Progenitor cell of endocrine pancreas (in vitro differentiated cells): ENCODE measurements around the gene HAVCR2. TPM values are rescaled to one million over a fixed set of nuclear protein-coding genes. Genes with fewer than 3 reads are reported as not detected.

Source experiments
- DNase-seq: peaks from one replicate; pipeline ENCODE4 v3.0.0; 2021; ENCODE audit warnings: low spot score; ENCODE audit not compliant: unreplicated experiment
- H3K27ac Mint-ChIP-seq: 2 replicates; pipeline ENCODE4 v1.8.0; 2021; ENCODE audit warnings: mild to moderate bottlenecking, moderate library complexity, mixed read lengths
- H3K27me3 Mint-ChIP-seq: 2 replicates; pipeline ENCODE4 v1.8.0; 2021; ENCODE audit warnings: mixed read lengths
- H3K36me3 Mint-ChIP-seq: 2 replicates; pipeline ENCODE4 v1.8.0; 2022; ENCODE audit warnings: mixed read lengths; ENCODE audit not compliant: insufficient read depth
- H3K4me1 Mint-ChIP-seq: 2 replicates; pipeline ENCODE4 v1.8.0; 2021; ENCODE audit warnings: low read depth, mixed read lengths
- H3K4me3 Mint-ChIP-seq: 2 replicates; pipeline ENCODE4 v1.8.0; 2021; ENCODE audit warnings: low read depth, mild to moderate bottlenecking, moderate library complexity, mixed read lengths
- H3K9me3 Mint-ChIP-seq: 2 replicates; pipeline ENCODE4 v1.8.0; 2021; ENCODE audit warnings: low read depth, mixed read lengths
- CTCF ChIP-seq: fragments of 200-600 bp; sonication (generic); IDR thresholded peaks from one replicate; pipeline ENCODE4 v1.5.0; 2021; ENCODE audit warnings: antibody characterized with exemption, mild to moderate bottlenecking; ENCODE audit not compliant: unreplicated experiment
- total RNA-seq: library from RNA; stranded (reverse); gene quantifications from 2 replicates; pipeline ENCODE4 v1.2.1, GENCODE V29; 2021

The HAVCR2 gene
- total RNA-seq, 1 donor from 2014 or later, result 0.17 TPM

- H3K4me3 Mint-ChIP-seq, result no peak overlapping the region
- no peak for TF ChIP-seq CTCF
- peak overlapping the region; percentile 41 for H3K27ac Mint-ChIP-seq
- no peak for DNase-seq
- peaks cover 26% of the 10 kb centered on the region for H3K4me1 Mint-ChIP-seq
- H3K36me3 Mint-ChIP-seq, result peaks cover 1% of the 10 kb centered on the region
- no peaks in the 10 kb centered on the region for H3K27me3 Mint-ChIP-seq
- no peaks in the 10 kb centered on the region for H3K9me3 Mint-ChIP-seq
Measured at GRCh38 chr5:157045601-157046000, 63.2 kb downstream of the HAVCR2 start.

DNA sequence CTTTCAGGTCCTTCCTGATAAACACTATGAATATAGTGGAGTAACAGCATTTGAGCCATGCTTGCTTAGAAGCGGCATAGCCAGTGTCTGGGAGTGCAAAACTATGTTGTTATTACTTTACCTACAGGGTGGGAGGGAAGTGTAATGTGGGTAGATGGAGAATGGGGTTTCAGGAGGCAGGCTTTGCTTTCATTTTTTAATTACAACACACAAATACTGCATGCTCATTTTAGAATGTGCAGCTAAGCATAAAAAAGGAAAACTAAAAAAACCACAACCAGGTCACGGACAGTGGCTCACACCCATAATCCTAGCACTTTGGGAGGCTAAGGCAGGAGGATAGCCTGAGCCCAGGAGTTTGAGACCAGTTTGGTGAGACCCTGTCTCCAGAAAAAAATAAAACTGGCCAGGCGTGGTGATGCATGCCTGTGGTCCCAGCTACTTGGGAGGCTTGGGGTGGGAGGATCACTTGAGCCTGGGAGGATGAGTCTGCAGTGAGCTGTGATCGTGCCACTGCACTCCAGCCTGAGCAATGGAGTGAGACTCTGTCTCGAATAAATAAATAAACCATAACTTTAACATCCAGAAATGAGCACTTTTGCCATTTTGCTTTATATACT, 70.2 kb downstream of the HAVCR2 start:
- Mint-ChIP-seq H3K9me3 (peaks cover 4% of the 10 kb centered on the region), H3K4me3 (no peak overlapping the region), H3K27me3 (no peaks in the 10 kb centered on the region), H3K27ac (no peak overlapping the region), H3K4me1 (peaks cover 22% of the 10 kb centered on the region), H3K36me3 (no peaks in the 10 kb centered on the region)
- DNase-seq, result no peak
- TF ChIP-seq CTCF, result no peak

Other genes with a start within 250 kb of the HAVCR2 start
- not detected in 2 replicates for gene TIMD4, start 145.8 kb downstream of the HAVCR2 start, total RNA-seq
- 1.2 and 2.1 TPM in 2 replicates for gene HAVCR1, start 49.9 kb downstream of the HAVCR2 start, total RNA-seq
- gene MED7, start 33.8 kb upstream of the HAVCR2 start, total RNA-seq, result 15.6 and 18.2 TPM in 2 replicates
- not detected in 2 replicates for gene GARIN3, start 57.2 kb upstream of the HAVCR2 start, total RNA-seq
- gene ITK, start 71.8 kb upstream of the HAVCR2 start, total RNA-seq, result not detected in 2 replicates
- gene CYFIP2, start 157.1 kb upstream of the HAVCR2 start, total RNA-seq, result 85.1 and 88.5 TPM in 2 replicates